ENCODE results near the gene WRAP73. TPM values are rescaled to one million over a fixed set of nuclear protein-coding genes. Genes with fewer than 3 reads are reported as not detected.

Gene WRAP73
- total and polyA plus RNA-seq, 9 of the 15 experiments (the other 6 are each of a cell fraction or from before 2014, with no cell fraction given) = 4.3 to 51.8 (median 30.1) TPM

GRCh38 chr1:3668585-3669300, 18.8 kb upstream of the WRAP73 start (continued):
- TF ChIP-seq ZFX (CRISPR knock-in tag; IDR thresholded peaks at IDR 0.05) (peak; percentile 39; the same call in 1 of the 2 replicates), CHD1 (IDR thresholded peaks at IDR 0.05; ENCODE audit: low read length) (no peak), SPI1 (IDR thresholded peaks at IDR 0.05; ENCODE audit: borderline replicate concordance, low read depth, low read length) (no peak), NFATC3 (IDR thresholded peaks at IDR 0.05) (no peak), FOSL1 (tag; conservative IDR thresholded peaks at IDR 0.05) (no peak), SIN3B (IDR thresholded peaks at IDR 0.05; ENCODE audit: low read depth) (no peak), HNRNPK (IDR thresholded peaks at IDR 0.05; ENCODE audit: low read depth, low read length, poor library complexity, severe bottlenecking) (no peak), JUN (IDR thresholded peaks at IDR 0.05; ENCODE audit: borderline replicate concordance, low read depth, low read length) (peak; percentile 37; the same call in 1 of the 2 replicates), JUN (CRISPR knock-in tag; IDR thresholded peaks at IDR 0.05; ENCODE audit: borderline replicate concordance) (no peak), FOXK1 (CRISPR knock-in tag; IDR thresholded peaks at IDR 0.05; ENCODE audit: borderline replicate concordance) (no peak), E2F6 (IDR thresholded peaks at IDR 0.05; ENCODE audit: borderline replicate concordance in 1 of 2, extremely low read depth in 1 of 2, insufficient read depth in 1 of 2, insufficient read length in 1 of 2, low read depth in 1 of 2, low read length in 1 of 2, poor library complexity in 1 of 2, severe bottlenecking in 1 of 2) (no peak), ILK (tag; IDR thresholded peaks at IDR 0.05; ENCODE audit: borderline replicate concordance, low read depth) (no peak), KDM2B (CRISPR knock-in tag; IDR thresholded peaks at IDR 0.05) (no peak), L3MBTL2 (IDR thresholded peaks at IDR 0.05) (peak; percentile 34), ARID3B (CRISPR knock-in tag; IDR thresholded peaks at IDR 0.05; ENCODE audit: borderline replicate concordance) (no peak), TAF1 (IDR thresholded peaks at IDR 0.05; ENCODE audit: control insufficient read depth, extremely low read depth, insufficient read depth, low read length, severe bottlenecking) (no peak), ZNF695 (CRISPR knock-in tag; IDR thresholded peaks at IDR 0.05) (no peak), CEBPG (CRISPR knock-in tag; IDR thresholded peaks at IDR 0.05) (peak; percentile 97), CEBPG (tag; conservative IDR thresholded peaks at IDR 0.05 in 1 of 2, IDR thresholded peaks at IDR 0.05 in 1 of 2) (peak; percentile 91 to 98), ZNF12 (CRISPR knock-in tag; IDR thresholded peaks at IDR 0.05) (no peak), MXD1 (CRISPR knock-in tag; IDR thresholded peaks at IDR 0.05; ENCODE audit: borderline replicate concordance, poor library complexity, severe bottlenecking) (peak; percentile 20), HOMEZ (CRISPR knock-in tag; IDR thresholded peaks at IDR 0.05) (no peak), ZNF644 (tag; IDR thresholded peaks at IDR 0.05; ENCODE audit: low read depth) (no peak)
